Stimulated activated CD8-positive, alpha-beta memory T cell treated with anti-CD3 and anti-CD28 coated beads, Interleukin-12 subunit alpha, Interleukin-12 subunit beta, amount 100 ng/mL, for 1 hour (primary cell): ENCODE data around the gene NEURL2.
"Not testable (repeated sequence)": the region's sequence is repeated elsewhere in the genome, so short reads cannot be mapped to it uniquely, and the experiment has no call there.

Source experiments
- DNase-seq: peaks from one replicate; pipeline ENCODE4 v3.0.0-alpha.2; 2020; ENCODE audit warnings: low read depth

NEURL2 gene

GRCh38 chr20:45890985-45891983 is at the start of gene NEURL2, which contains the start of gene CTSA:
TSS of gene NEURL2 (minus strand) at chr20:45891208. CDS start at chr20:45890991, 217 bp downstream.
TSS of gene CTSA (plus strand) at chr20:45891335. CDS start at chr20:45891569, 234 bp downstream.
- peak; percentile 78 for DNase-seq

- no peak for DNase-seq
These were observed 49.5 kb upstream of the NEURL2 start for GRCh38 chr20:45940469-45940868.

- DNase-seq: no peak
These were observed 49.0 kb upstream of the NEURL2 start for GRCh38 chr20:45940053-45940452.

GRCh38 chr20:45938727-45939438 is 47.9 kb upstream of the NEURL2 start:
- DNase-seq: no peak

- no peak for DNase-seq
These were observed 46.8 kb upstream of the NEURL2 start for GRCh38 chr20:45937765-45938164.

- DNase-seq: no peak
These were observed 44.5 kb upstream of the NEURL2 start for GRCh38 chr20:45935416-45936046.

- peak; percentile 99 for DNase-seq
These were observed 43.8 kb upstream of the NEURL2 start, which contains the start of gene PCIF1 for GRCh38 chr20:45934586-45935415. TSS of gene PCIF1 (plus strand) at chr20:45934683. CDS start at chr20:45939000, 4,317 bp downstream.

- DNase-seq: peak; percentile 32
These were observed 43.1 kb upstream of the NEURL2 start for GRCh38 chr20:45934046-45934585.

- peak; percentile 22 for DNase-seq
These were observed 42.4 kb upstream of the NEURL2 start for GRCh38 chr20:45933266-45934045.

GRCh38 chr20:45931680-45932079 is 40.7 kb upstream of the NEURL2 start:
- DNase-seq: not testable (repeated sequence)

GRCh38 chr20:45927071-45927878 is 36.3 kb upstream of the NEURL2 start:
- DNase-seq: no peak

- DNase-seq: no peak
These were observed 35.7 kb upstream of the NEURL2 start for GRCh38 chr20:45926731-45927070.

- DNase-seq: no peak
These were observed 35.0 kb upstream of the NEURL2 start for GRCh38 chr20:45925821-45926506.

GRCh38 chr20:45924391-45925261 is 33.6 kb upstream of the NEURL2 start:
- DNase-seq: no peak

GRCh38 chr20:45921337-45922189 is 30.6 kb upstream of the NEURL2 start:
- DNase-seq: no peak

GRCh38 chr20:45920462-45921336 is 29.7 kb upstream of the NEURL2 start:
- DNase-seq: no peak
